ENCODE results near the gene NACAD.

DNA sequence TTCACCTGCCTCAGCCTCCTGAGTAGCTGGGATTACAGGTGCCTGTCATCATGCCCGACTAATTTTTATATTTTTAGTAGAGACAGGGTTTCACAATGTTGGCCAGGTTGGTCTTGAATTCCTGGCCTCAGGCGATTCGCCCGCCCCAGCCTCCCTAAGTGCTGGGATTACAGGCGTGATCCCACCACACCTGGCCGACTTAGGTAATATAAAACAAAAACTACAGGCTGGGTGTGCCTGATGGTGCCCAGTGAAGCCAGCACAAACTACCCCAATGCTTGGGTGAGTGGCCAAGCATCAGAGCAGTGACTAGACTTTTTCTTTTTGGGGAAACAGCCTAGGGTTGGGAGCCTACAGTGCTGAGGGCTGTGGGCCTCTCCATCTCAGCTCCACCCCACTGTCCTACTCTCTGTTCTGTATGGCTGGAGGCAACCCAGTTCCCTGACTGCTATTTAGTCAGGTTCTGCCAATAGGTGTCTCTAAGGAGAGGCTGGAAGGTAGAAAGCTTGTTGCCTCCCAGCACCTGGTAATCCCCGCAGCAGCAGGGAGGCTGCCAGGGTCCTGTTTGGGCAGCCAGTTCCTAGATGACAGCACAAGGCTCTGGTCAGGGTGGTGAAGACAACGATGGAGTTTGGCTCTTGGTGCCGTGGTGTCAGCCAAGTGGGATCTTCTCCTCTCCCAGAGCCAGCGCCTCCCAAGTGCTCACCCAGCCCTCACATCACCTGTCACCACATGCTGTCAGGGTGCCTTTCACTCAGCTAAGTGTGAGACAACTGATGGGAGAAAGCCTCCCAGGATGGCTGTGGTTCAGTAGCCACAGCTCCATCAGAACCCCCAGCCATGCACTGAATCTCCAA, 10.4 kb upstream of the NACAD start:
- TF ChIP-seq, protein P1, sequence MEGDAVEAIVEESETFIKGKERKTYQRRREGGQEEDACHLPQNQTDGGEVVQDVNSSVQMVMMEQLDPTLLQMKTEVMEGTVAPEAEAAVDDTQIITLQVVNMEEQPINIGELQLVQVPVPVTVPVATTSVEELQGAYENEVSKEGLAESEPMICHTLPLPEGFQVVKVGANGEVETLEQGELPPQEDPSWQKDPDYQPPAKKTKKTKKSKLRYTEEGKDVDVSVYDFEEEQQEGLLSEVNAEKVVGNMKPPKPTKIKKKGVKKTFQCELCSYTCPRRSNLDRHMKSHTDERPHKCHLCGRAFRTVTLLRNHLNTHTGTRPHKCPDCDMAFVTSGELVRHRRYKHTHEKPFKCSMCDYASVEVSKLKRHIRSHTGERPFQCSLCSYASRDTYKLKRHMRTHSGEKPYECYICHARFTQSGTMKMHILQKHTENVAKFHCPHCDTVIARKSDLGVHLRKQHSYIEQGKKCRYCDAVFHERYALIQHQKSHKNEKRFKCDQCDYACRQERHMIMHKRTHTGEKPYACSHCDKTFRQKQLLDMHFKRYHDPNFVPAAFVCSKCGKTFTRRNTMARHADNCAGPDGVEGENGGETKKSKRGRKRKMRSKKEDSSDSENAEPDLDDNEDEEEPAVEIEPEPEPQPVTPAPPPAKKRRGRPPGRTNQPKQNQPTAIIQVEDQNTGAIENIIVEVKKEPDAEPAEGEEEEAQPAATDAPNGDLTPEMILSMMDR (IDR thresholded peaks at IDR 0.05; ENCODE audit: insufficient read depth, low read length), result no peak
- peak; percentile 22; the same call in 1 of the 2 replicates for TF ChIP-seq POLR2AphosphoS5 (IDR thresholded peaks at IDR 0.05; ENCODE audit: low read depth)
- TF ChIP-seq REST (IDR thresholded peaks at IDR 0.05; ENCODE audit: insufficient replicate concordance, low read depth), result no peak
- no peak for TF ChIP-seq SPI1 (IDR thresholded peaks at IDR 0.05; ENCODE audit: borderline replicate concordance, low read depth)
